ENCODE measurements around the gene NQO2.

- TF ChIP-seq YY1 (IDR thresholded peaks at IDR 0.05; ENCODE audit: insufficient read depth, insufficient read length) (no peak), ZNF274 (IDR thresholded peaks at IDR 0.05; ENCODE audit: low read depth, low read length) (no peak)
Observed at GRCh38 chr6:3022765-3023662, 23.3 kb downstream of the NQO2 start.

All from NT2/D1 (cell line).